Activated B cell treated with CpG ODN at 0.5 μM for 24 hours (primary cell): ENCODE data around the gene CBX2. TPM values are rescaled to one million over a fixed set of nuclear protein-coding genes. Genes with fewer than 3 reads are reported as not detected.

Experiments
- ATAC-seq: fragments of 200-7000 bp; cut with Tn5 transposase; one replicate; pipeline ENCODE4 v1.10.0; 2021; ENCODE audit warnings: low read depth, mild to moderate bottlenecking, moderate library complexity
- CTCF ChIA-PET: fragments of 350-600 bp; sonication (Branson Sonifier 250); formaldehyde crosslinking; loops from one replicate; lab custom pipeline; 2021; ENCODE audit warnings: antibody characterized with exemption; lab: Charles Lee
- POLR2A ChIA-PET: fragments of 350-600 bp; sonication (Branson Sonifier 250); formaldehyde crosslinking; loops from one replicate; lab custom pipeline; 2021; ENCODE audit warnings: antibody characterized with exemption; lab: Charles Lee
- DNase-seq: peaks from one replicate; pipeline ENCODE4 v3.0.0; 2022
- H3K27ac Mint-ChIP-seq: one replicate; pipeline ENCODE4 v1.8.0; 2020; ENCODE audit warnings: mixed read lengths
- H3K27me3 Mint-ChIP-seq: one replicate; pipeline ENCODE4 v1.8.0; 2021; ENCODE audit warnings: mixed read lengths
- H3K36me3 Mint-ChIP-seq: one replicate; pipeline ENCODE4 v1.8.0; 2021; ENCODE audit warnings: low read depth, mixed read lengths
- H3K4me1 Mint-ChIP-seq: one replicate; pipeline ENCODE4 v1.8.0; 2021; ENCODE audit warnings: mixed read lengths
- H3K4me3 Mint-ChIP-seq: one replicate; pipeline ENCODE4 v1.8.0; 2020; ENCODE audit warnings: mild to moderate bottlenecking, mixed read lengths
- H3K9me3 Mint-ChIP-seq: one replicate; pipeline ENCODE4 v1.8.0; 2020; ENCODE audit warnings: mixed read lengths
- CTCF ChIP-seq: fragments of 200-600 bp; IDR thresholded peaks from one replicate; pipeline ENCODE4 v1.8.0; 2022; ENCODE audit warnings: antibody characterized with exemption, mild to moderate bottlenecking
- intact Hi-C: fragments of 100-400 bp; cut with micrococcal nuclease; formaldehyde crosslinking; loops from one replicate; pipeline ENCODE4 v1.15.1; 2024
- total RNA-seq: library from RNA; stranded (reverse); gene quantifications from 2 replicates; pipeline ENCODE4 v1.2.3, GENCODE V29; 2022

CBX2 gene
- total RNA-seq, 1 donor from 2014 or later: 0.67 TPM

DNA sequence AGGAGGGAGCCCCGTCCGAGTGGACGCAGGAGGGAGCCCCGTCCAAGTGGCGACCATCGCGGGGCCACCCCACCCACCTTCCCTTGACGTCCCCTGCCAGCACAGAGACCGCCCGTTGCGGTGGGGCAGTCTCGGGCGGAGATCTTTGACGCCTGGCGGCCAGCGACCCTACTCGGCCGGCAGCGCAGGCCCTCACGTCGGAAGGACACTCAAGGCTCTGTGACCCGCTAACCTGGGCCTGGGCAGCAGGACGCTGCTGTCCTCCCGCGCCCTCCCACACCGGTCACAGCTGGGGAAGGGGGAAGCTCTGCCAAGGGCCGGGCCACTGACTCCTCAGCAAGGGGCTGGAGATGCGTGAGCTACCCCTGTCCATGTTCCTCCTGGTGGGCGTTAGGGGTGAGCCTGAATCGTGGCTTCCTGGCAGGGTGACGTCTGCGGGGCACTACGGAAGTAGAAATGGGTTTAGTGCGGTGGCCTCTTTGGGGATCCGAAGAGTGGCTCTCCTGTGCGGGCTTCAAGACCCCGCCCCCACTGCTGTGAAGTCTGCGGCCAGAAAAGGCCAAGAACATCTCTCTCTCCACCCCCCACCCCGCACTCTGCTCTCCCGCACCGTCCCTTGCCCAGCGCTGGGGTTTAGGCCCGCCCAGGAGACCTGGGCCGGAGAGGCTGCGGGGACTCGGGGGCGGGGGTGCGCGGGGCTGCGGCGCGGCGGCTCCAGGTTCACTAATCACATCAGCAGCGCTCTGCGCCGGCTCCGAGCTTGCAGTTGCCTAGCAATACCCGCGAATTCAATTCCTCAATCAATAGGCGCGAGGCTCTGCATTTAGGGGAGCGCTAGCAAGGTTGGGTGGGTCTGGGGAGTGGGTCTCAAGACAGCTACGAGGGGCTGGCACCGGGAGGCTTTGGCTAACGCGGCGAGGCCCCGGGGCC, 13.1 kb downstream of the CBX2 start:
- ChIA-PET CTCF (interaction anchor here (1.0 to 1.1 kb wide), 2 partner anchors 48 to 200 kb away, joined by 3 to 4 read pairs; partner anchors contain the start of gene CBX4), POLR2A (interaction anchor here (0.6 to 2.1 kb wide), 3 partner anchors 10 to 48 kb away, joined by 4 to 6 read pairs (median 4); partner anchors contain the start of gene CBX4)
- Mint-ChIP-seq H3K4me1 (peaks cover 16% of the 10 kb centered on the region), H3K9me3 (no peaks in the 10 kb centered on the region), H3K27me3 (peaks cover 39% of the 10 kb centered on the region), H3K4me3 (no peak overlapping the region), H3K36me3 (no peaks in the 10 kb centered on the region), H3K27ac (no peak overlapping the region)
- DNase-seq (no peak), ATAC-seq (peak; percentile 18)
- TF ChIP-seq CTCF: no peak
- intact Hi-C loops: loop anchor here (1.0 kb wide), 3 partner anchors 8 to 200 kb away; no protein-coding TSS in a partner anchor

DNA sequence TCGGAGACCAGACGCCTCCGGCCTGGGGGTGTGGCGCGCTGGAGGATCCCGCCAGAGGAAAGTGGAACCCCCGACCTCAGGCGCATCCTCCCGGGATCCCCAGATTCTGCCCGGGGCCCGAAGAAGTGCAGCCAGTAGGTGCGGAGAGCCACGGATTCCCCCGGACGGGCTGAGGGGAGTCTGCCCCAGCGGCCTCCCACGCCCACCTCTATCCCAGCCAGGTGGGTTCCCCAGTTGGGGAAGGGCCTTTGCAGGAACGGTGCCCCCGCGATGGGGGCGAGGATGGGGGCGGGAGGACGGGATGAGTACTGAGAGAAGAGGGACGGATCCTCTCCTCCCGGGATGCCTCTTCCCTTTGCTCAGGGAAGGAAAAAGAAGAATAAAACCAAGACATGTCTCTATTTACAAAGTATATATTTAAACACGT, 13.8 kb downstream of the CBX2 start:
- H3K36me3 Mint-ChIP-seq: no peaks in the 10 kb centered on the region
- H3K4me1 Mint-ChIP-seq: peaks cover 21% of the 10 kb centered on the region
- peaks cover 34% of the 10 kb centered on the region for H3K27me3 Mint-ChIP-seq
- H3K9me3 Mint-ChIP-seq: no peaks in the 10 kb centered on the region
- ATAC-seq (no peak), DNase-seq (no peak)
- ChIA-PET POLR2A (interaction anchor here (2.1 kb wide), 1 partner anchor 13 kb away, joined by 6 read pairs; no protein-coding TSS in a partner anchor), CTCF (interaction anchor here (1.1 kb wide), 1 partner anchor 47 kb away, joined by 4 read pairs; the partner anchor contains the start of gene CBX4)
- TF ChIP-seq CTCF: no peak
- no peak overlapping the region for H3K4me3 Mint-ChIP-seq
- intact Hi-C loops: loop anchor here (1.0 kb wide), 1 partner anchor 8 kb away; no protein-coding TSS in a partner anchor
- H3K27ac Mint-ChIP-seq: no peak overlapping the region

GRCh38 chr17:79792341-79792871, 14.5 kb downstream of the CBX2 start:
- intact Hi-C loops: no loop called here
- no peak overlapping the region for H3K27ac Mint-ChIP-seq
- H3K27me3 Mint-ChIP-seq: peaks cover 29% of the 10 kb centered on the region
- POLR2A ChIA-PET: interaction anchor here (0.6 to 2.1 kb wide), 2 partner anchors 12 to 15 kb away, joined by 3 to 6 read pairs; no protein-coding TSS in a partner anchor
- no peaks in the 10 kb centered on the region for H3K36me3 Mint-ChIP-seq
- ATAC-seq (no peak), DNase-seq (no peak)
- TF ChIP-seq CTCF: no peak
- CTCF ChIA-PET: no interaction called here
- H3K9me3 Mint-ChIP-seq: no peaks in the 10 kb centered on the region
- no peak overlapping the region for H3K4me3 Mint-ChIP-seq
- H3K4me1 Mint-ChIP-seq: peaks cover 21% of the 10 kb centered on the region

DNA sequence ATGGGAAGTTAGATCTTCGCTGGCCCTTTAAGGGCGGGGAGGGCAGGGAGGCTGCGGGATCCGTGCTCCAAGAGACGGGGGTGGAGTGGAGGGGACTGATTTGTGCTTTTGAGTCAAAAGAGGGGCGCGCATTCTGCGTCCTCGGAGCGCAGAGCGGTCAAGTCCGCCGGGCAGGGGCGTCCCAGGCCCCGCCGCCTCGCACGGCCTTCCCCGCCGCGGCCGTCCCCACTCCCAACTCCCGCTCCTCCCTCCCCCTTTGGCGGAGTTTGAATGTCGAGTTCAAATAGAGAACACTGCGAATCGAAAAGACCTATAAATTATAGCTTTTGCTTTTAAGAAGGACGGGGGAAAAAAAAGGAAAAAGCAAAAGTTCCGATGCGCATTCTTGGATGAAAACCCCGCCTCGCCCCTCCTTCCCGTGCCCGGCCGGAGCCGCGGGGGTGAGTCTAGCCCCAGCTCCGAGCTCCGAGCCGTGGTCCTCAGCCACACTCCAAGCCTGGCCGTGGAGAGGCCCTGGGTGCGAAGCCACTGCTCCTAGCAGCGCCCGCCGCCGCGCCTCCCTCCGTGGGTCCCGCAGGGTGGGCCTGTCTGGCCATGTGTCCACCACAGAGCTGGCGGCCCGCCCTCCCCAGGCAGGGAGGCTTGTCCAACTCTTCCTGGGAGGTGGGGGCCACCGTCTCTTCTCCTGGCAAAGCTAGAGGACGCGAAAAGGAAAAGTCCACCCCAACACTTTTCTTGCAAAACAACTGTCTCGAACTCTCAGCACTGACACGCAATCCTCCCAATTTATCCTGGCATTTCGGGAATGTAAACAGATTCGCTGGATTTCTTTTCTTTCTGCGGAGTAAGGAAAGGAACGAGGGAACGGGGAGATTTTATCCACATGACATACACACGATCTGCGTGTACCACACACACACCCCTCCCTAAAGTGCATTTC, 15.3 kb downstream of the CBX2 start:
- Mint-ChIP-seq H3K27ac (no peak overlapping the region), H3K4me1 (peaks cover 21% of the 10 kb centered on the region), H3K36me3 (no peaks in the 10 kb centered on the region), H3K9me3 (no peaks in the 10 kb centered on the region), H3K27me3 (peaks cover 25% of the 10 kb centered on the region), H3K4me3 (no peak overlapping the region)
- ATAC-seq (no peak), DNase-seq (no peak)
- intact Hi-C loops: no loop called here
- ChIA-PET POLR2A (interaction anchor here (0.6 to 6.6 kb wide), 4 partner anchors 11 to 47 kb away, joined by 3 to 65 read pairs (median 8); partner anchors contain the start of gene CBX4), CTCF (no interaction called here)
- TF ChIP-seq CTCF: no peak
